Karpas-422 (cell line): Measurements from ENCODE around the gene ERVV-1. TPM values are rescaled to one million over a fixed set of nuclear protein-coding genes. Genes with fewer than 3 reads are reported as not detected.
"Not testable (repeated sequence)": the region's sequence is repeated elsewhere in the genome, so short reads cannot be mapped to it uniquely, and the experiment has no call there.

Source experiments
- DNase-seq: peaks from one replicate; pipeline ENCODE4 v3.0.0-alpha.2; 2015
- H2AFZ ChIP-seq: fragments of 200-600 bp; sonication (generic); 2 replicates; pipeline ENCODE4 v1.6.1; 2014; ENCODE audit warnings: antibody characterized with exemption, low read length, mixed read lengths
- H3K27ac ChIP-seq: fragments of 200-600 bp; sonication (generic); 2 replicates; pipeline ENCODE4 v1.5.1; 2014; ENCODE audit warnings: mild to moderate bottlenecking, low read length, moderate library complexity
- H3K27me3 ChIP-seq: fragments of 200-600 bp; sonication (generic); 2 replicates; pipeline ENCODE4 v1.6.1; 2014; ENCODE audit warnings: low read length, mixed read lengths
- H3K36me3 ChIP-seq: fragments of 200-600 bp; sonication (generic); 2 replicates; pipeline ENCODE4 v1.6.1; 2014; ENCODE audit warnings: low read length, mixed read lengths; ENCODE audit not compliant: insufficient read depth
- H3K4me1 ChIP-seq: fragments of 200-600 bp; sonication (generic); 2 replicates; pipeline ENCODE4 v1.6.1; 2014; ENCODE audit warnings: mild to moderate bottlenecking, low read length, mixed read lengths
- H3K4me2 ChIP-seq: fragments of 200-600 bp; sonication (generic); 2 replicates; pipeline ENCODE4 v1.6.1; 2014; ENCODE audit warnings: low read length, low read depth, mild to moderate bottlenecking; ENCODE audit not compliant: poor library complexity, severe bottlenecking
- H3K4me3 ChIP-seq: fragments of 200-600 bp; sonication (generic); 2 replicates; pipeline ENCODE4 v1.5.1; 2014; ENCODE audit warnings: mild to moderate bottlenecking, antibody characterized with exemption, low read length, mixed read lengths
- H3K79me2 ChIP-seq: fragments of 200-600 bp; sonication (generic); 2 replicates; pipeline ENCODE4 v1.6.1; 2014; ENCODE audit warnings: mild to moderate bottlenecking, low read length, mixed read lengths
- H3K9ac ChIP-seq: fragments of 200-600 bp; sonication (generic); 2 replicates; pipeline ENCODE4 v1.6.0; 2014; ENCODE audit warnings: low read length
- H3K9me2 ChIP-seq: fragments of 200-600 bp; sonication (generic), shearing (Covaris generic); replicated peaks from 2 replicates; pipeline ENCODE4 v1.6.0; 2014; ENCODE audit warnings: mild to moderate bottlenecking, low read length, moderate library complexity; ENCODE audit not compliant: insufficient read depth
- H3K9me3 ChIP-seq: fragments of 300-700, 200-600 bp; sonication (generic); 2 replicates; pipeline ENCODE4 v1.6.1; 2014; ENCODE audit warnings: low read length, mixed read lengths
- H4K20me1 ChIP-seq: fragments of 200-600 bp; sonication (generic); 2 replicates; pipeline ENCODE4 v1.6.1; 2014; ENCODE audit warnings: mild to moderate bottlenecking, antibody characterized with exemption, low read length, low read depth; ENCODE audit not compliant: insufficient read depth
- total RNA-seq: library from RNA; depleted of rRNA; stranded (reverse); fragments of >200 nt; shearing (Covaris generic); gene quantifications from 2 replicates; pipeline ENCODE4 v1.2.3, GENCODE V29; 2014; ENCODE audit warnings: low replicate concordance

The ERVV-1 gene
- total RNA-seq, 1 experiment from 2014 or later = 0.52 TPM

DNA sequence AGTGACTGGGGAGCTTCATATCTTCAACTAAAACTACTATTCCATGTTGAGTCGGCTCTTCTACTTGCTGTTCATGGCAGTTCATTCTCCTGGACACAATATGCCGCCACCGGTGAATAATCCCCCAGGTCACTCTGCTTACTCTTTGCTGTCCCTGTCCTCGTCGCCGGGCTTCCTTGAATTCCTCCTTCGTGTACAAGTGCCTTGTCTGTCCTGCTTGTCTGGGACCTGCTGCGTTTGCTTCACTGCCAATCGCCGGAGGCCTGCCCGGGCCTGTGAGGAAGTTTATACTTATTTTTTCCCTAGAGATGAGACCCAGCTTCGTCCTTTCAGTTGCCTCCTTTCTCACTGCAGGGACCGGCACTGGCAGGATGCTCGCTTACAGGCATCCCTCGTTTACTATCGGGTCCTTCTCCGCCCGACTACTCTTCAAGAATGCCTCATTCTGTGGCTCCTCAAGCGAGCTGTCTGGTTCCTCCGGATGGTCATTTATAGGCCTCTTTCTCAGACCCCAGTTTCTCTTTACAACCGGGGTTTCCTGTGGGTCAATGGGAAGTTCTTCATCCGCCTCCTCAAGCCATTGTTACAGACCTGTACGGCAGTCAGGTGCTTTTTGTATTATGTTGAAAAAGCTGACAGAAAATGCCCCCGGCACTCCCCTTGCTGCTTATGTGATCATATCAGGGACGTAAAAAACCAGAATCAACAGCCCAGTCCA is 5.5 kb upstream of the ERVV-1 start:
- Histone ChIP-seq H3K36me3 (no peaks in the 10 kb centered on the region), H3K27me3 (no peaks in the 10 kb centered on the region), H2AFZ (peak overlapping the region; percentile 99), H3K4me3 (peak overlapping the region; percentile 68), H4K20me1 (no peaks in the 10 kb centered on the region), H3K4me2 (peak overlapping the region; percentile 69), H3K9me2 (no peaks in the 10 kb centered on the region), H3K27ac (no peak overlapping the region), H3K79me2 (no peaks in the 10 kb centered on the region), H3K4me1 (peaks cover 24% of the 10 kb centered on the region), H3K9ac (peak overlapping the region; percentile 65), H3K9me3 (no peaks in the 10 kb centered on the region)
- no peak for DNase-seq

DNA sequence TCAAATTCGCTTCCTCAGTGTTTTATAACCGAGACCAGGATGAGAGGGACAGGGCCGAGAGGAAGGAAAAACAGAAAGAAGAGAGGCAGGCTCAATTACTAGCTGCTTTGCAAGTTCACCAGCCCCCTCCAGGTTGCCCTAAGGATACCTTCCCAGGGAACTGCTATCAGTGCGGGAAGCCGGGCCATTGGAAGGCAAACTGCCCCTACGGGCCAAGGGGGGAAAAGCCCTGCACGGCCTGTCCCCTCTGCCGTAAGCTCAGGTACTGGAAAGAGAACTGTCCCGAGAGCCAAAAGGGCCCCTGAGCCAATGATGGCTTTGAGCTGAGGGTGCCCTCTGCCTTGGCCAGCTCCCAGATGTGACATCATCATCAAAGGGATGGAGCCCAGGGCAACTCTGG is 3.2 kb upstream of the ERVV-1 start:
- Histone ChIP-seq H3K79me2 (no peaks in the 10 kb centered on the region), H3K27me3 (no peaks in the 10 kb centered on the region), H3K4me3 (no peak overlapping the region), H3K9ac (no peak overlapping the region), H3K9me3 (no peaks in the 10 kb centered on the region), H3K4me1 (peaks cover 24% of the 10 kb centered on the region), H2AFZ (no peak overlapping the region), H3K36me3 (no peaks in the 10 kb centered on the region), H3K9me2 (no peaks in the 10 kb centered on the region), H3K4me2 (no peak overlapping the region), H3K27ac (no peak overlapping the region), H4K20me1 (no peaks in the 10 kb centered on the region)
- DNase-seq = no peak

DNA sequence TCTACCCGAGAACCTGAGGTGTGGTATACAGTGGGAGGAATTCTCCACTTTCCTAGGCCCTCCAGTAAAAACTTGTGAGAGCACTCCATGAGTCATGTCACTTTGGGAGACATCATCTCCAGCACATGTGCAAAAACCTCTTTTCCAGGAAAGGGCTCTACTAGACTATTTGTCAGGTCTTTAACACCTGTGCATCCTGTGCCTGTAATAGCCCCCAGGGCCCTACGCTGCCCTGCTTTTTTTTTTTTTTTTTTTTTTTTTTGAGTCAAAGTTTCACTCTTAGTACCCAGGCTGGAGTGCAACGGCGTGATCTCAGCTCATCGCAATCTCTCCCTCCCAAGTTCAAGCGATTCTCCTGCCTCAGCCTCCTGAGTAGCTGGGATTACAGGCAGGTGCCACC is 1.7 kb upstream of the ERVV-1 start:
- Histone ChIP-seq H3K9ac (no peak overlapping the region), H3K27ac (no peak overlapping the region), H4K20me1 (no peaks in the 10 kb centered on the region), H3K9me2 (no peaks in the 10 kb centered on the region), H3K4me2 (no peak overlapping the region), H3K9me3 (no peaks in the 10 kb centered on the region), H3K4me1 (peaks cover 15% of the 10 kb centered on the region), H3K27me3 (no peaks in the 10 kb centered on the region), H3K4me3 (no peak overlapping the region), H2AFZ (no peak overlapping the region), H3K79me2 (no peaks in the 10 kb centered on the region), H3K36me3 (no peaks in the 10 kb centered on the region)
- no peak for DNase-seq

DNA sequence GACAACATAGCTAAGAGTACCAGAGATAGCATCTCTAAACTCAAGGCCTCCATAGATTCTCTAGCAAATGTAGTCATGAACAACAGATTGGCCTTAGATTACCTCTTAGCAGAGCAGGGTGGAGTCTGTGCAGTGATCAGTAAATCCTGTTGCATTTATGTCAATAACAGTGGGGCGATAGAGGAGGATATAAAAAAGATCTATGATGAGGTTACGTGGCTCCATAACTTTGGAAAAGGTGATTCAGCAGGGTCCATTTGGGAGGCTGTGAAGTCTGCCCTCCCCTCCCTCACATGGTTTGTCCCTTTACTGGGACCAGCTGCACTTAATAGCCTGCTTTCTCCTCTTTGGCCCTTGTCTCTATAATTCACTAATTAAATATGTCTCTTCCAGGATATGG is 1.4 kb downstream of the ERVV-1 start:
- DNase-seq = no peak
- H3K4me1 ChIP-seq = no peaks in the 10 kb centered on the region
- no peaks in the 10 kb centered on the region for H3K79me2 ChIP-seq
- H3K36me3 ChIP-seq = no peaks in the 10 kb centered on the region
- no peaks in the 10 kb centered on the region for H3K9me3 ChIP-seq
- no peaks in the 10 kb centered on the region for H3K9me2 ChIP-seq
- H3K27me3 ChIP-seq = no peaks in the 10 kb centered on the region
- no peak overlapping the region for H3K4me2 ChIP-seq
- H3K9ac ChIP-seq = no peak overlapping the region
- no peak overlapping the region for H3K27ac ChIP-seq
- no peak overlapping the region for H3K4me3 ChIP-seq
- no peaks in the 10 kb centered on the region for H4K20me1 ChIP-seq
- H2AFZ ChIP-seq = no peak overlapping the region

DNA sequence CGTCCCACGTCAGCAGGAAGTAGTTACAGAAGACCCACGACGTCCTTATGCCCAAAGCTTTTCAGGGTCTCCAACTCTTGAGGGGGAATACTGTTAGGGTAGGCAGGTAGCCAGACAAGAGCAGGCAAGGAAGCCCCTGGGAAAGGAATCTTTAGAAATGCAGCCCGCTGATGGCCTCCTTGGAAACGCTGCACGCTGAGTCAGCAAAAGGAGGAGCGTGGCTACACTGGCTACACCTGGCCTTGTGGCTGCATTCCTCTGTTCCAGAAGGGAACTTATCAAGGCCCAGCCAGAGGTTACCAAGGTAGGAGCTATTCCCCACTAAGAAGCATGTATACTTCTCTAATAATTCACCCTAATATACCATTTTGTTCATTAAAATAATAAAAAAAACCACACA is 2.0 kb downstream of the ERVV-1 start:
- no peak overlapping the region for H3K27ac ChIP-seq
- H3K9ac ChIP-seq = no peak overlapping the region
- no peaks in the 10 kb centered on the region for H3K79me2 ChIP-seq
- no peaks in the 10 kb centered on the region for H3K4me1 ChIP-seq
- no peaks in the 10 kb centered on the region for H3K27me3 ChIP-seq
- no peaks in the 10 kb centered on the region for H3K9me2 ChIP-seq
- H3K36me3 ChIP-seq = no peaks in the 10 kb centered on the region
- H3K4me2 ChIP-seq = no peak overlapping the region
- no peaks in the 10 kb centered on the region for H3K9me3 ChIP-seq
- no peak for DNase-seq
- H2AFZ ChIP-seq = no peak overlapping the region
- no peak overlapping the region for H3K4me3 ChIP-seq
- H4K20me1 ChIP-seq = no peaks in the 10 kb centered on the region

DNA sequence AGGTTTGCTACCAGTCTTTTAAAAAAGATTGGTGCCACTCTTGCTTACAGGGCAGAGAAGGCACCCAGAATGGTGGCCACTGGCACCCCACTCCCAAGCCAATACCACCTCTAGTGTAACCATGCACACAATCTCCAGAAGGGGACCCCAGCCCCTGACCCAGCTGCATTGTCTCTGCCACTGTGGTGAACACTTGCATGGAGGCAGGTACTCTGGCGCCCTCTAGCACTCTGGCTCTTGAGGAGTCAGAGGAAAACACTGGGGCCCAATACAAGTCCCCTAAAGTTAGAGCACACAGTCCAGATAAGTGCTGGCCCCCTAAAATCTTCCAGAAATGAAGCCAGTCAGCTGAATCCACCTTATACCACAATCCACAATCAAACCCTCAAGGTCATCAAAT is 6.0 kb downstream of the ERVV-1 start:
- no peaks in the 10 kb centered on the region for H3K9me3 ChIP-seq
- H3K36me3 ChIP-seq = no peaks in the 10 kb centered on the region
- no peaks in the 10 kb centered on the region for H4K20me1 ChIP-seq
- no peaks in the 10 kb centered on the region for H3K79me2 ChIP-seq
- no peaks in the 10 kb centered on the region for H3K4me1 ChIP-seq
- no peak overlapping the region for H3K4me3 ChIP-seq
- no peaks in the 10 kb centered on the region for H3K9me2 ChIP-seq
- no peak overlapping the region for H3K9ac ChIP-seq
- no peak overlapping the region for H3K27ac ChIP-seq
- no peak overlapping the region for H3K4me2 ChIP-seq
- no peak overlapping the region for H2AFZ ChIP-seq
- H3K27me3 ChIP-seq = no peaks in the 10 kb centered on the region
- peak; percentile 87 for DNase-seq

DNA sequence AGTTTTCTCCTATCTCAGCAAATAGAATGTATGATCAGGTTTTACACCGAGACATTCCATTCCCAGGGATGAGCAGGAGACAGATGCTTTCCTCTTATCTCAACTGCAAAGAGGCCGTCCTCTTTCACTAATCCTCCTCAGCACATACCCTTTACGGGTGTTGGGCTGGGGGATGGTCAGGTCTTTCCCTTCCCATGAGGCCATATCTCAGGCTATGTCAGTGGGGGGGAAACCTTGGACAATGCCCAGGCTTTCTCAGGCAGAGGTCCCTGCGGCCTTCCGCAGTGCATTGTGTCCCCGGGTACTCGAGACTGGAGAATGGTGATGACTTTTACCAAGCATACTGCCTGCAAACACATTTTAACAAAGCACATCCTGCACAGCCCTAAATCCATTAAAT is 14.6 kb downstream of the ERVV-1 start:
- not testable (repeated sequence) for H3K4me1 ChIP-seq, DNase-seq, H3K9me3 ChIP-seq, H3K36me3 ChIP-seq, H4K20me1 ChIP-seq, H3K27me3 ChIP-seq, H3K9ac ChIP-seq, H3K27ac ChIP-seq, H3K79me2 ChIP-seq, H3K4me3 ChIP-seq, H2AFZ ChIP-seq, H3K9me2 ChIP-seq, H3K4me2 ChIP-seq

DNA sequence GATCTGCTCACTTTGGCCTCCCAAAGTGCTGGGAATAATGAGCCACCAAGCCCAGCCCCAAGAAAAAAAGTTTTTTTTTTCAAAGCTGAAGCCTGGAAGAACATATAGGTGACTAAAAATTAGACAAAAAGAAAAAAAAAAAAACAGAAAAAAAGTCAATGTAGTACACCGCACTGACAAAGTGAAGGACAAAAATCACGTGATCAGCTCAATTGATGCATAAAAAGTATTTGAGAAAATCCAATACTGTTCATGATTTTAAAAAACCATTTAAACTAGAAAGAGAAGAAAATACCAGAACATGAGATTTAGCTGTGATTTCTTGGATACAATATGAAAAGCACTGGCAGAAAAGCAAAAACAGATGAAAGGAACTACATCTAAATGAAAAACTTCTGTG is 20.3 kb downstream of the ERVV-1 start:
- no peak overlapping the region for H3K27ac ChIP-seq

More for the DNA sequence above, 20.3 kb downstream of the ERVV-1 start:
- Histone ChIP-seq H3K79me2 (no peaks in the 10 kb centered on the region), H3K27me3 (peaks cover 5% of the 10 kb centered on the region; the same call in 1 of the 2 replicates), H3K9me3 (no peaks in the 10 kb centered on the region), H2AFZ (no peak overlapping the region), H4K20me1 (no peaks in the 10 kb centered on the region), H3K4me1 (no peaks in the 10 kb centered on the region), H3K9me2 (no peaks in the 10 kb centered on the region), H3K36me3 (no peaks in the 10 kb centered on the region), H3K4me3 (no peak overlapping the region), H3K9ac (no peak overlapping the region), H3K4me2 (no peak overlapping the region)
- DNase-seq = no peak
